GM21576 (cell line): ENCODE measurements around the gene GMDS.

ENCODE experiments used
- ATAC-seq: cut with Tn5 transposase; IDR thresholded peaks from one replicate; pipeline ENCODE4 v1.9.1; 2021; ENCODE audit warnings: mild to moderate bottlenecking, moderate library complexity; ENCODE audit not compliant: unreplicated experiment

GMDS gene

DNA sequence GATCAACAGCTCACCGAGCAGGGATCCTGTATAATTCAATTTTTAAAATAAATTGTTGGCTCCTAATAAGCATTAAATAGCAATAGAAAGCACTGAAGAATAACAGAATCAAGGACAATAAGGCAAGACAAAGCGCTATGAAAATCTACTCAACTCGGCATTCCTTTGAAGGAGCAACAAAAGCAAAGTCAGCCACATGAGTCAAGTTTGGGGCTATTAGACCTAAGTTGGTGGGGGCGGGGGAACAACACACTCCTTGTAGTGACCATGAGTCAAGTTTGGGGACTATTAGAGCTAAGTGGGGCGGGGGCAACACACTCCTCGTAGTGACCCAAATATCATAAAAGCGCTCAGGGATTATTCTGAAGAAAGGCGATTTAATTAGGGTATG is 515.7 kb downstream of the GMDS start:
- no peak for ATAC-seq

DNA sequence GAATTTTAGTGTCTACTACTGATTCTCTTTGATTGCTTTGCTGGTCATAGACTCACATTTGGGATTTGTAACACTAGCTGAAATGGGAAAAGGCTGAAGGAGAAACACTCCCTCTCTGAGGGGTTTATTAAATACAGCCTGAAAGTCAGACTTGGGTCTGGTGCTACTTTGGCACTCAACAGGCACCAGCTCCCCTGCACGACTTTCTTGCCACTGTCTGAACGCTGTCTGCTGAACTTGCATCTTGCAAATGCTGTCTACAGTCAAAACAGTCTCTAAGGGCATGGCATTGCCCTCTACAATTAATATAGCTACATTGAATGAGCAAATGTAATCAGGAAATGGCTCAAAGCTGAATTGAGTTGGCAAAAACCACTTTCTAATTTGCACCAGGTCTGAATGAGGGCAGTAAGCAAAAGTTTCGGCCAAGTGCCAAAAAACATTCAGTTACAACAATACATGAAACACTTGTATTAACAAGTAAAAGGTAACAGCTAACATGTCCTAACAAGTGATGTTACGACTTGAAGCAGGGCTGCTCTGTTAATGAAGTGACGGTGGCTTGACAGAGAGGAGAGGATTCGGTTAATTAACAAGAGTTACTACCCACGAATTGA is 516.2 kb downstream of the GMDS start:
- ATAC-seq = no peak

DNA sequence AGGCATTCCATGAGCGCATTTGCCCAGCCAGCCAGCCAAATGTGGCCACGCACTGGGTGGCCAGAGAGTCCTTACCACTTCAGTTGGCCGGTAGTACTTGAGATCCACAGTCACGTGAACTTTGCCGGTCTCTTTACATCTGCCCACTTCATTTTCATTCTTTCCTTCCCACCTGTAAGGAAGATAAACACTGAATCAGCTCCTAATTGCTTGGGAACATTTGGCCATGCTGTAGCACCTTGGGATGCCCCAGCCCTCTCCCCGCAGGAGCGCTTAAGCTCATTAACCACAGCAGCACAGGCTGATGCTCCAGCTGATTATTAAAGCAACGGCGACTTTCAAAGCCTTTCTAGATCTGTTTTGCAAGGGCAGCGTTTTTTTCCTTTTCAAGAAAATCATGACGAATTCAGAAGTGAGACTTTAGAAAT is 519.0 kb downstream of the GMDS start:
- no peak for ATAC-seq

DNA sequence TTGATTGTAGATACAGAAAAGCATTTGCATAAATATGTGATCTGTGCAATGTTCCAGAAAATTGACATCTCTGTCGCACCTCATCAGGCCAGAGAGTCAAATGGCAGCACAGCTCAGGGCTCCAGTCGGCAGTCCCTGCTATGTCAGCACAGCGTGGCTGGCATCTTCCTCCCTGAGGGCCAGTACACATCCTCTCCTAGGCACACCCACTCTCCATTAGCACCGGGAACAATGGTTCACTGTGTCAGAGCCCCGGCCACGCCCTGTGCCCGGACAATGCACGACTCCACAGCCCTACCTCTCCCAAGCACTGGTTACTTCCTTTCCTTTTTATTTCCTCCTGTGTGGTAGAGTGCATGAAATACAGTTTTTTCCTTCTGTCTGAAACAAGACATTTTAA is 520.8 kb downstream of the GMDS start:
- ATAC-seq = no peak

DNA sequence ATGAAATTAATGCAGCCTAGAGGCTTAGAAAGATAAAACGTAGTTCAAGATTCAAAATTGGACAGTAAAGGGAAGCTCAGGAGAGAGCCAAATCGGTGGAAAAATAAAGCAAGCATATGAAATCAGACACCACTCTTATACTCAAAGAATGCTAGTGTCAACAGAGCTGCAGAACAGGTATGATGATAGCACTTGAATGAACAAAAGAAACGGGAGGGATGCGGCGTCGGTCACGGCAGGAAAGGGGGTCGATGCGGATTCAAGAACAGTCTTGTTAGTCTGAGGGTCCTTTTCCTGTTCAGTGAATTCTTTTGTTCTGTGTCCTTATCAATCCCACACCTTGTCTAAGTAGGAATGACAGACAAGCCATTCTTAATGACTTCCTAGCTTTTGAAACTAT is 521.3 kb downstream of the GMDS start:
- ATAC-seq = no peak

DNA sequence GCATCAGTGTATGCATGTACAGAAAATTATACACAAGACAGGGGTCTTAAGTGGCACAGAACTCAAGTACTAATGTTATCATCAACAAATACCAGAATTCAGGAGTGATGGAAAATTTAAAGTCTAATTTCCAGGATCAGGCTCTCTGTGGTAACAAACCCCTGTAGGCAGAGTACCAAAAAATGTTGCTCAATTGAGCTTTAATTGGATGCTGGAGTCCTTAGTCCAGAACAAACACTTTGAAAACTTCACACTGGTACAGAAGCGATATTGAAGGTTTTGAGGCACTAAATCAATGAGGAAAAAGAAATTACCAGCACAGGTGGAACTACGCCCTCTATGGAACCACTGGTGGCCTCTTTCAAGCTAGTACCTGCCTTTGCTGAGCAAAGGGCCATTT is 522.6 kb downstream of the GMDS start:
- ATAC-seq = no peak

DNA sequence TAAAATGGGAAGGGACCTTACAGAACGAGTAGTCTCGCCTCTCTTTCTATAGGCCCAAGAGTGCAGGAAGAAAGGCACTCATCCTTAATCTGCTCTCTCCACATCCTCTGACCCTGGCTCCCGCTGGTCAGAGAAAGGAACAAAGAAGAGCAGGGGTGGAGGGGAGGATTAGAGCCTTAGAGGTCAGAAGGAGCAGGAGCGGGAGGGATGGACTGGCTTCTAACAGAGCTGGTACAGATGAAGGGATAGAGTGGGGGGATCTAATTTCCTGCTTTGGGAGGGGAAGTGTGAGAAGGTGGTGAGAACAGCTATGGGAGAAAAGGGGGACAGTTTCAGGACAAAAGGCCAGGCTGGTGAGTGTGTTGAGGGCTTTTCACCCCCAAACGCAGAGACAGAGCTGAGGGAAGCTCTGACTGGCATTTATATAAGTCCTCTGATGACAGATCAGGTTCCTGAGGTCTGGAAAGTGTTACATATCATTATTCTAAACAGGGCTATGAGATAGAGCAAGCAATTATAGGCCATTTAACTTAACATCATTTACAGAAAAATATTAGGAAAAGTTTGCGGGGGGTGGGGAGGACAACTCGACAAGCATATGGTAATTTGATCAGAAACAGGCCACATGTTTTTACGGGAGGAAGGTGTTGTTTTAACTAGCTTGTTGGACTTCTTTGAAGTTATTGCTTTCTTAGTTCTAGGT is 524.6 kb downstream of the GMDS start:
- no peak for ATAC-seq

DNA sequence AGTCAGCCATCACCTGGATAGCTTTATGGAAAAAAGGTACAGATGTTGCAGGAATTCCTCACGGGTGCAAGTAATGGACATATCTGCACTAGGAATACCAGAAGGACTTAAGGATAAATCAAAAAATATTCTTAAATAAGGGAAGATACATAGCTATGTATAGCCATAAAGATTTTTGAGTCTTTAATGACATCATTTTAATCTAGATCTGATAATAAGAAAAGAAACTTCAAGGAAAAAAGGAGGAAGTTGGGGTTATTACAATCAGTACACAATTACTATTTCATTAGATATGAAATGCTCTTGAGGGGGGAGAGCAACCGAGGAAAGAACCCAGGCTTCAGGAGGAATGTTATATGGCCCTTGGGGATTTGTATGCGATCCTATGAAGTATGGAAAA is 525.5 kb downstream of the GMDS start:
- ATAC-seq = no peak

DNA sequence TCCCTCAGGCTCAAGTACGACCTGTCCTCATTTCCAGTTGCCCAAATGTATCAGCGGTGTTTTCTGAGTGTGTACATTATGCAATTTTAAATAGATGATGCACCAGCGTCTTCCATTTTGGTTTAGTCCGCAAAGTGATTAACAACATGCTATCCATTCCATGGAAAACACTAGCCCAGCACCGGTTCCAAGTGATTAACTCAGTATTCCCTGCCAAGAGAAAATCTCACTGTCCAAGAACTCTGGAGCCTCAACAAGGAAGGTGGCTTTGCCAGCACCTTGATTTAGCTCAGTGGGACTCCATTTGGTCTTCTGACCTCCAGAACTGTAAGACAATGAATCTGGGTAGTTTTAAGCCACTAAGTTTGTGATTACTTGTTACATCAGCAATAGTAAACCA is 528.5 kb downstream of the GMDS start:
- no peak for ATAC-seq

DNA sequence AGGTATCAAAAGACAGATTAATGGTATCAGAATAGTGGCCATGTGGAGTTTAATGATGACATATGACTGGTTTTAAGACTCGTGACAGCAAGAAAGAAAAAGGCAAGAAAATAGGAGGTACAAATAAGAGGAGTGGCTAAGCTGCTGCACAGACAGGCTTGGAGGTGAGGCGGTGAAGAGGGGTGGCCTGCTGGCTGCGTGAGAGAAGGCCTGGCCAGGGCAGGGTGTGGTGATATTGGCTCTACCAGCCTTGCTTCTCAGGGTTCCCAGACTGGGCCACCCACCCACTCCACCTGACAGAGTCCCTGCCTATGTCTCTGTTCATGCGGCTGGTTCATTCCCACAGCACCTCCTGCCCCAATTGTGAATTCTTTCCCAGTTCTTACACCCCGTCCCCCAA is 529.0 kb downstream of the GMDS start:
- ATAC-seq = no peak

DNA sequence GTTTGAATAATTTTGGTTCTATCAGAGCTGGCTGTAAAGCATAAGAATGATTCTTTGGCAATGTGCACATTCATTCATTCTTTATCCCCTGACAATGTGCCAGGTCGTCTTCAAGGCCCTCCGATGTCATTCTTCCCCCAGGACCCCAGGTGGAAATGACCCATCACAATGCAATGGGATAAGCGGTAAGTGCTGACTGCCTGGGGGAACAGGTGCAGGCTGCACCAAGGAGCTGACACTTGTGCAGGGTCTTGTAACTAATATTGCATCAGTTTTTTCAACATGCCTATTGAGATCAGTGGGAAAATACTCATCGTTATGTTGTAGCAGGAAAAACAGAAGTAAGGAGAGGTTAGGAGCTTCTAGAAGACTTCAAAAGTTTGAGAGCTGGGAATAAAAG is 530.1 kb downstream of the GMDS start:
- ATAC-seq = no peak

DNA sequence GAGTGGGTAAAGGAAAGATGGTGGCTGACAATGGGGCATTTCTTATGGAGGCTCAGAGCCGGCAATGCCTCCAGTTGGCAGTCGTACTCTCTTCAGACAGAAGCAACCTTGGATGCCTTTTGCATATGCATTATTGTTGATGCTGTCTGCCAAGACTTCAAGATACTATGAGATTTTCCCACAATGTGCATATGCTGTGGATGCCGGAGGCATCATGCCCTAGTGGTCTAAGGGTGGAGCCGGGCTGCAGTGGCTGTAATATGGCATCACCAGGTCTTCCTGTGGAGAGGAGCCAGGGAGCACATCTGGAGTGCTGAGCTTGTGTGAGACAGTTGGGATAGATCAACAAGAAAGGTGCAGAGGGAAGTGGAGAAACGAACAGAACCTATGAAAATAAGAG is 530.8 kb downstream of the GMDS start:
- ATAC-seq = no peak

DNA sequence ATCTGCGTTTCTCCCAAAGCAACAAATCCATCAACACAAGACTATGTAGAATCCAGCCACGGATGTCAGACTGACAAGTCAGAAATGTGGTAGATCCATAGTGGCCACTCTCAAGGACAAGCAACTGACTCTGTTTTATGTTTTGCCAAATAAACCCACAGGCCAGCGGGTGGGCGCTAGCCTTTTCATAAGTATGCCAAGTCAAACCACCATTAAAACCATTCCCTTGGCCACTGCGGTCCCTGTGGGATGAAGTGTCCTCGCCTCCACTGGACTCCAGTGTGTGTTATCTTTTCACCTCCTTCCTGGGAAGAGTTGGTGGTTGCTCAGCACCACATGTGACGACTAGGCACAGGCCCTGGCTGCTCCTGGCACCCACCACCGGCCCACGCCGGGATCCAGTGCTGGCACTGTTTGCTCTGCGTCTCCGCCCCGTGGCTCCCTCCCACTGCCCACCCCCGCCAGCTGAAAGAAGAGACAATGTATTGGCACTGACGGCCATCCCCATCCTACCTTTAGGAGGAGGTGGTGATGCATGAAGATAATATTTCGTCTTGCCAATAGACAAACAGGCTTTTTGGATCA is 532.3 kb downstream of the GMDS start:
- ATAC-seq = no peak

DNA sequence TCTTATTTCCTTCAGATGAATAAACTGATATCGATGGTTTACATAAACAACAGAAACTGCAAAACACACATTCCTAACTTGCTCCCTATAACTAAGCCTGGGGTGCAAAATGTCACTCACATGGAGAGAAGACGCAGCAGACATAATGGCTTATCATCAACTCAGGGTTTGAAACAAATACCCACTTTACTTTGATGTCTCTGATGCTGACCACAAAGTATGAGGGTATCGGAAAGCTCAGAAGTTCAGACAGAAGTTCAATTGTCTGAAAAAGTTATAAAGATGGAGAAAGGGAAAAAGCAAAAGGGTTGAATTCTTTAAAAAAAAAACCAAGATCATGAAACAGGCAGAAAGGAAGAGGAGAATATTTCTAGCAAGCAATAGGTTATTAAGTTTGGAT is 533.0 kb downstream of the GMDS start:
- no peak for ATAC-seq

DNA sequence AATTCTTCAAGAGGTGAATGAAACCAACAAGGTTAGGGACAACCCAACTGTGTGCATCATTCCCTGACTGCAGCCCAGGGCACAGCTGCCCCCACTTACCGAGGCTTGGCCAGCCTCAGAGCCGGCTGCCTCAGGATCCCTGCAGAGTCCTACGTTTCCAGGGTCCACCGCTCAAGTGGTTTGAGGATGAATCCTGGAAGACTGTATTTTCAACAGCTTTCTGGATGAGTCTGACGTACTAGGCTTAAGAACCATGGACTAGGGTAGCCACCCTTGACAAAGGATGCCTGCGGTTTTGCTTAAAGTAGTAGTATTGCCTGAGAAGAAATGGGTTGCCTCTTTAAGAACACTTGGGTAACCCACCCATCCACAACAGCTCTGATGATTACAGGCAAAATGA is 534.3 kb downstream of the GMDS start:
- ATAC-seq = no peak

DNA sequence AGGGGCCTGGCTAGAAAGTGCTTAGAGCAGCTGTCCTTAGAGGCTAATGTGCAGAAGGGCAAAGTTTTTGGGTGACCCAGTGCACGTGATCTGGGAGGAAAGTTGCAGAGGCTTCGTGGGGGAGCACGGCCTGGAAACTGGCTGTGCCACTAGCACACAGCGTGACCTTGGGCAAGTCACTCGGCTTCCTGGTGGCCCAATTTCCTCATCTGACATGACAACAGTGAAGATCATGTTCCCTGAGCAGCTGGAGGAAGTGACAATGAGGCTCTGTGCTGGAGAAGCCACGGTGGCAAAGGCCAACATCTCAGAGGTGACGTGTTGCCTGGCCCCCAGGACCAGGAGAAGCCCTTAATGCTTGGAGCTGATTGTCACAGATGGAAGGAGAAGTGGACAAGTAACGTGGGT is 536.2 kb downstream of the GMDS start:
- ATAC-seq = no peak

DNA sequence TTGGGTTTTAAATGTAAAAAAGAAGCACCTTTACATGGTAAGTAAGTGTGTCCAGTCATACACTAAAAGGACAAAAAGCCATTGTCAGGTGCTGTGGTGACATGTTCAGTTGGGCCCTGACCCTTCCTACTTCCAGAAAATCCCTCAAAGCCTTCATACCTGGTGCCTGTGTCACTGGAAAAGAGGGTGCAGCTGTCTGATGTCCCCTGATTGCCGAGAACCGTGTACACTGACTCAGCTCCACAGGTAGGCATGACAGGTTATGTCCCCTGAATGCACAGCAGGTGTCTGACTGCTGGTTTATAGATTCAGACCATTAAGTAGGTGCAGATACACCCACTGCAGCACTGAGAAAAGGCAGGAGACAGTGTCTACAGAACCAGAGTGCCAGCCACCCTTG is 536.6 kb downstream of the GMDS start:
- ATAC-seq = no peak

DNA sequence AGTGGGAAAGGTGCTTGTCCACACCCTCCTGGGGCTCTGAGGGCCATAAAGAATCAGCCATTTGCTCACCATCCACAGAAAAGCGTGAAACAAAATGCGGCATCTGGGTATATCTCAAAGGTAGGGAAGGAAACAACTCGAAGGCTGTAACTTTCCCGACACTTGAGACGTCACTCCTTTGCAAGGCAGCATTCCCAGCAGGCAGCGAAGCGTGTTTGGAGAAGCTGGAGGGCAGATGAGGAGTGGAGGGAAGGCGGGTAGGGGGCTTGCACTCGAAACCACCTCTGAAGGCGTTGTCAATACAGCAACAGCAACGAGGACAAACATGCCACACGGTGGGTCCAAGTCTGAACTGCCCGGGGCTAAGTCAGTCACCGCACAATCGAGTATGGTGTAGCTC is 537.3 kb downstream of the GMDS start:
- no peak for ATAC-seq

DNA sequence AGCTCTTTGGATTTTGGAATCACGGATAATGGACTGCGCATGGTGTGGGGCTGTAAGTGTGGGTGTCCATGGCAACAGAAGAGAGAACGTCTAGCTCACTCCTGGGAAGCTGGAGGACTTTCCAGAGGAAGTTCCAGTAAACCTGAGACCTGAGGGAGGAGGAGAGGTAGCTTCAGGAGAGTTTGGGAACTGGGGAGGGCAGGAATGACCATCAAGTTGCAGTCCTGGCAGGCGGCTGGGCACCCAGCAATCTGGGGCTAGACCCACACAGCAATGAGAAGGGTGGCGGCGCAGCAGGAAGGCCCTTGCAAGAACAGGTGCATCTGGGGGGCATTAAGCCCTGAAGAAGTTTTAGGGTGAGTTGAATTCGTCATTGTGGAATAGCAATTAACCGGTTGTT is 539.8 kb downstream of the GMDS start:
- ATAC-seq = no peak

DNA sequence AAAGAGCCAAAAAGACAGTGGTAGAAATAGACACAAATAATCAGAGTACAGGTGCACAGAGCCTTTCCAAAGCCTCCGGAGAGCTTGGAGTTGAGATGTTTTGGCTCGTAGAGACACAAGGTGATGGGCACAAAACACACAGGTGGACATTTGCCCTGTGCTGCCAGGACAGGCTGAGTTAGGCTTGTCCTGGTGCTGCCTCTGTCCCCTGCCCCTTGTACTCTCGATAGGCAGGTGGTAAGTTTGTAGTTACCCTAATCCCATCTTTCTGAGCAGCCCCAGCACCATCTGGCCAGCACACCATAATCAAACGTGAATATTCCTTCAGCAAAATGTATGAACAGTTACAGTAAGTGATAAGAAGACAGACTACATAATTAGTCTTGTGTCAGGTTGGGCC is 540.2 kb downstream of the GMDS start:
- ATAC-seq = no peak

DNA sequence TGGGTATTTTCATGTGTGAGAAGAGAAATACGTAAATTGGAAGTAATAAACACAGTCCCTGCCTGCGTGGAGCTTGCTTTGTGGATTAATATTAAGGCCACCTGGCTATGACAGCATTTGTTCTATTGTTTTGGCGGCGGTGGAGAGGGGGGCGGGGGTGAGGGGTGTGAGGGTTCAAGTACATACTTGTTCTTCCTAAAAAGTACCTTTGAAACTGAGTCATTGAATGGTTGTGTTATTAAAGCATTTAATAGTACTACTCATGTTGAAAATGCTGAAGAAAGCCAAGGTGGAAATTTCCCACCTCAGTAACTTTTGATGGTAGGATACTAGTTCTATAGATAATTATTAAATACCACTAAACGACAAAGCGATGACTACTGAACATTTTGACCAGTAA is 540.7 kb downstream of the GMDS start:
- ATAC-seq = no peak

DNA sequence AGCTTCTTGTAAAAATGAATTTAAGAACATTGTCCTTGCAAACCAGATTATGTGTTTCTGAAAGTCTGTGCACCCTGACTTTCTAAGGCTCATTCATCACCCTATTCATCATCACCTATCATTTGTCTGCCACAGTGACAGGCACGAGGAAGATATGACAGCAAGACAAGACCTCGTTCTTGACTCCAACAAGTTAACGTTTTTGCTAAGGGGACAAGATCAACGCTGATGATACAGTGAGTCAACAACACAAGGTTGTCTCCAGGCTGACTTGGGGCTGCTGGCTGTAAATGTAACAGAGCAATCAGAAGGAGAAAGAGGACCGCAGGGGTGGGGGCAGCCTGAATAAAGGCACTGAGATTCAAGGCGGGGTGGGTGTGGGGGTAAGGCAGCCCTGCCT is 541.5 kb downstream of the GMDS start:
- no peak for ATAC-seq
